HG03280 (cell line): ENCODE measurements around the gene PCDHGA5.
"Not testable (repeated sequence)": the region's sequence is repeated elsewhere in the genome, so short reads cannot be mapped to it uniquely, and the experiment has no call there.

Source experiments
- ATAC-seq: cut with Tn5 transposase; IDR thresholded peaks from one replicate; pipeline ENCODE4 v1.9.1; 2021; ENCODE audit warnings: mild to moderate bottlenecking, moderate library complexity; ENCODE audit not compliant: unreplicated experiment

Gene PCDHGA5

GRCh38 chr5:141349917-141350619, 13.9 kb upstream of the PCDHGA5 start, which contains the start of gene PCDHGB1:
PCDHGB1 (plus strand) TSS chr5:141350099; CDS start chr5:141350261, 162 bp downstream.
- peak; percentile 51 for ATAC-seq

DNA sequence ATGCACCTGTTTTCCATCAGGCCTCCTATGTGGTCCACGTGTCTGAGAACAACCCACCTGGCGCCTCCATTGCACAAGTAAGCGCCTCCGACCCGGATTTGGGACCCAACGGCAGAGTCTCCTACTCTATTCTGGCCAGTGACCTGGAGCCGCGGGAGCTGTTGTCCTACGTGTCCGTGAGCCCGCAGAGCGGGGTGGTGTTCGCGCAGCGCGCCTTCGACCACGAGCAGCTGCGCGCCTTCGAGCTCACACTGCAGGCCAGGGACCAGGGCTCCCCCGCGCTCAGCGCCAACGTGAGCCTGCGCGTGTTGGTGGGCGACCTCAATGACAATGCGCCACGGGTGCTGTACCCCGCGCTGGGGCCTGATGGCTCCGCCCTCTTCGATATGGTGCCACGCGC, 12.4 kb upstream of the PCDHGA5 start:
- ATAC-seq = no peak

- ATAC-seq = no peak
These were observed 9.0 kb upstream of the PCDHGA5 start, which contains the start of gene PCDHGA4 for GRCh38 chr5:141354900-141355469. PCDHGA4 (plus strand) TSS chr5:141355021; CDS start chr5:141355108, 87 bp downstream.

DNA sequence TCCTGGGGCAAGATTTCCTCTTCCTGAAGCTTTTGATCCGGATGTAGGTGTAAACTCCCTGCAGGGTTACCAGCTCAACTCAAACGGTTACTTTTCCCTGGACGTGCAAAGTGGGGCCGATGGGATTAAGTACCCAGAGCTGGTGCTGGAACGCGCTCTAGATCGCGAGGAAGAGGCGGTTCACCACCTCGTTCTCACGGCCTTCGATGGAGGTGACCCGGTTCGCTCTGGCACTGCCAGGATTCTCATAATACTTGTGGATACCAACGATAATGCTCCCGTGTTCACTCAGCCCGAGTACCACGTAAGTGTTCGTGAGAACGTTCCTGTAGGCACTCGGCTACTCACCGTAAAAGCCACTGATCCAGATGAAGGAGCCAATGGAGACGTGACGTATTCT, 8.3 kb upstream of the PCDHGA5 start:
- ATAC-seq = no peak

GRCh38 chr5:141356133-141356532, 7.8 kb upstream of the PCDHGA5 start:
- no peak for ATAC-seq

DNA sequence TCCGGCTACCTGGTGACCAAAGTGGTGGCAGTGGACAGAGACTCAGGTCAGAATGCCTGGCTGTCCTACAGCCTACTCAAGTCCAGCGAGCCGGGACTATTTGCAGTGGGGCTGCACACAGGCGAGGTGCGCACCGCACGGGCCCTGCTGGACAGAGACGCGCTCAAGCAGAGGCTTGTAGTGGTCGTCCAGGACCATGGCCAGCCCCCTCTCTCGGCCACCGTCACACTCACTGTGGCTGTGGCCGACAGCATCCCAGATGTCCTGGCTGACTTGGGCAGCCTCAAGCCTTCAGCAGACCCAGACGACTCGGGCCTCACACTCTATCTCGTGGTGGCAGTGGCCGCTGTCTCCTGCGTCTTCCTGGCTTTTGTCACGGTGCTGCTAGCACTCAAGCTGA, 7.0 kb upstream of the PCDHGA5 start:
- no peak for ATAC-seq

DNA sequence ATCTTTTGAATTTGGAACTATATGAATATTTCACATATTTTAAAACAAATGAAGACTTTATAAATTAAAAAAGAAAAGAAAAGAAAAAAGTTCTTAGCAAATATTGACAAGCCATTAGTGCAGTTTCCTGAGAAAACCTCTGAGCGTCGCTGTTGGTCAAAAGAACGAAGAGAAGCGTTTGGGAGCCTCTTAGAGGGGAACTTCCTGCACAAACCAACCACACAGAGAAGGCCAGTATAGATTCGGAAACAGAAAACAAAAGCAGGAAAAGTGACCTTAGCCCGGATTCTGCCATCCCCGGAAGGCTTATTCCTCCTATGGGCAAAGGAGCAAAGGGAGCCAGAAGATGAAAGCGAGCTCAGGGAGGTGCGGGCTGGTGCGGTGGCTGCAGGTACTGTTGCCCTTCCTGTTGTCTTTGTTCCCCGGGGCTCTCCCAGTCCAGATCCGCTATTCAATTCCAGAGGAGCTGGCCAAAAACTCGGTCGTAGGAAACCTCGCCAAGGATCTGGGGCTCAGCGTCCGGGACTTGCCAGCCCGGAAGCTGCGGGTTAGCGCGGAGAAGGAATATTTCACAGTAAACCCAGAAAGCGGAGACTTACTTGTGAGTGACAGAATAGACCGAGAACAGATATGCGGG, 4.1 kb upstream of the PCDHGA5 start, which contains the start of gene PCDHGB2:
Gene PCDHGB2, plus strand, starts transcription at position 205 of the 637 bp plus-strand sequence. Its CDS starts 142 bp downstream, at position 347.
- ATAC-seq = peak; percentile 69

GRCh38 chr5:141360685-141361084, 3.3 kb upstream of the PCDHGA5 start:
- ATAC-seq = no peak

GRCh38 chr5:141362719-141363118, 1.2 kb upstream of the PCDHGA5 start:
- no peak for ATAC-seq

DNA sequence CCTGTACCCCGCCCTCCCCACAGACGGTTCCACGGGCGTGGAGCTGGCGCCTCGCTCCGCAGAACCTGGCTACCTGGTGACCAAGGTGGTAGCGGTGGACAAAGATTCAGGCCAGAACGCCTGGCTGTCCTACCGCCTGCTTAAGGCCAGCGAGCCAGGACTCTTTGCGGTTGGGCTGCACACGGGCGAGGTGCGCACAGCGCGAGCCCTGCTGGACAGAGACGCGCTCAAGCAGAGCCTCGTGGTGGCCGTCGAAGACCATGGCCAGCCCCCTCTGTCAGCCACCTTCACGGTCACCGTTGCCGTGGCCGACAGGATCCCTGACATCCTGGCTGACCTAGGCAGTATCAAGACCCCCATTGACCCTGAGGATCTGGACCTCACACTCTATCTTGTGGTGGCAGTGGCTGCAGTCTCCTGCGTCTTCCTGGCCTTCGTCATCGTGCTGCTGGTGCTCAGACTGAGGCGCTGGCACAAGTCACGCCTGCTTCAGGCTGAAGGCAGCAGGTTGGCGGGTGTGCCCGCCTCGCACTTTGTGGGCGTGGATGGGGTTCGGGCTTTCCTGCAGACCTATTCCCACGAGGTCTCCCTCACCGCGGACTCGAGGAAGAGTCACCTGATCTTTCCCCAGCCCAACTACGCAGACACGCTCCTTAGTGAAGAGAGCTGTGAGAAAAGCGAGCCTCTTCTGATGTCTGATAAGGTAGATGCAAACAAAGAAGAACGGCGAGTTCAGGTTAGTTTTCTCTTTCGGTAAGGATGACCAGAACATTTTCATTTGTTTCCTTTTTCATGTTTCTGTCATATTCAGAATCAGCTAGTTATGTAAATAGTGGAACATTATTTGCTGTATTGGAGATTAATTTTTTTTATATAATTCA, 2.3 kb downstream of the PCDHGA5 start:
- ATAC-seq = no peak

DNA sequence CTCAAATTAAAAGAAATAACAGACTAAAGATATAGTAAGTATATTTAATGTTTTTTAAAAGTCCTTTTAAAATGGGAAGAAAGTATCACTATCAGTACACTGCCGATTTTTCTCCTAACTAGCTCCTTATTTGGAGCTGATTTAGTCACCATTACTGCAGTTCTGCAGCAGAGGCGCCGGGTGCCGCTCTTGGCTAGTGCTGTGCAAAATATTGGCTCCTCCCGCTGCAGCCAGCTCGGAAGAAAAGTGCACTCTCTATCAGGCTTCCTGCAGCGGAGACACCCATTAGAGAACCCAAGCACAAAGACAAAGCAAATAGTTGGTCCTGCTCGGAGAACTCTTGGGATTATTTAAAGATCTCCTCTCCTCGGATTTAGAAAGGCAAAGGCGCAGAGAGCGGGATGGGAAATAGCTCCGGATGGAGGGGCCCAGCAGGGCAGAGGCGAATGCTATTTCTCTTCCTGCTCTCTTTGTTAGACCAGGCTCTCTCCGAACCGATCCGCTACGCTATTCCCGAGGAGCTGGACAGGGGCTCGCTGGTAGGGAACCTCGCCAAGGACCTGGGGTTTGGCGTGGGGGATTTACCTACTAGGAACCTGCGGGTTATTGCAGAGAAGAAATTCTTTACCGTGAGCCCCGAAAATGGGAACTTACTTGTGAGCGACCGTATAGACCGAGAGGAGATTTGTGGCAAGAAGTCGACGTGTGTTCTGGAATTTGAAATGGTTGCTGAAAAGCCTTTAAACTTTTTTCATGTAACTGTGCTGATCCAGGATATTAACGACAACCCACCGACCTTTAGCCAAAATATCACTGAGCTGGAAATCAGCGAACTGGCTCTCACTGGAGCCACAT, 6.3 kb downstream of the PCDHGA5 start, which contains the start of gene PCDHGB3:
Gene PCDHGB3, plus strand, starts transcription at position 249 of the 855 bp plus-strand sequence. Its CDS starts 153 bp downstream, at position 402.
- ATAC-seq = no peak

DNA sequence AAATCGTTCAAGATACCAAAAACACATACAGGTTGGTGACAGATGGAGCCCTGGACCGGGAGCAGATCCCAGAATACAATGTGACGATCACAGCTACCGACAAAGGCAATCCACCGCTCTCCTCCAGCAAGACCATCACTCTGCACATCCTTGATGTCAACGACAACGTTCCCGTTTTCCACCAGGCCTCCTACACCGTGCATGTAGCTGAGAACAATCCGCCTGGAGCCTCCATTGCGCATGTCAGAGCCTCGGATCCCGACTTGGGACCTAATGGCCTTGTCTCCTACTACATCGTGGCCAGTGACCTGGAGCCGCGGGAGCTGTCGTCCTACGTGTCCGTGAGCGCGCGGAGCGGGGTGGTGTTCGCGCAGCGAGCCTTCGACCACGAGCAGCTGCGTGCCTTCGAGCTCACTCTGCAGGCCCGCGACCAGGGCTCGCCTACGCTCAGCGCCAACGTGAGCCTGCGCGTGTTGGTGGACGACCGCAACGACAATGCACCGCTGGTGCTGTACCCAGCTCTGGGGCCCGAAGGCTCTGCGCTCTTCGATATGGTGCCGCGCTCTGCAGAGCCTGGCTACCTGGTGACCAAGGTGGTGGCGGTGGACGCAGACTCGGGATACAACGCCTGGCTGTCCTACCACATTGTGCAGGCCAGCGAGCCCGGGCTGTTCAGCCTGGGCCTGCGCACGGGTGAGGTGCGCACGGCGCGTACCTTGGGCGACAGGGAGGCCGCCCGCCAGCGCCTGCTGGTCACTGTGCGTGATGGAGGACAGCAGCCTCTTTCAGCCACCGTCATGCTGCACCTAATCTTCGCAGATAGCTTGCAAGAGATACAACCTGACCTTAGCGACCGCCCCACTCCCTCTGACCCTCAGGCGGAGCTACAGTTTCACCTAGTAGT, 7.9 kb downstream of the PCDHGA5 start:
- ATAC-seq = no peak

GRCh38 chr5:141373673-141374317, 9.8 kb downstream of the PCDHGA5 start, which contains the start of gene PCDHGA6:
PCDHGA6 (plus strand) TSS chr5:141373891; CDS start chr5:141374084, 193 bp downstream.
- ATAC-seq = no peak

- ATAC-seq = no peak
These were observed 10.7 kb downstream of the PCDHGA5 start for GRCh38 chr5:141374627-141375026.

DNA sequence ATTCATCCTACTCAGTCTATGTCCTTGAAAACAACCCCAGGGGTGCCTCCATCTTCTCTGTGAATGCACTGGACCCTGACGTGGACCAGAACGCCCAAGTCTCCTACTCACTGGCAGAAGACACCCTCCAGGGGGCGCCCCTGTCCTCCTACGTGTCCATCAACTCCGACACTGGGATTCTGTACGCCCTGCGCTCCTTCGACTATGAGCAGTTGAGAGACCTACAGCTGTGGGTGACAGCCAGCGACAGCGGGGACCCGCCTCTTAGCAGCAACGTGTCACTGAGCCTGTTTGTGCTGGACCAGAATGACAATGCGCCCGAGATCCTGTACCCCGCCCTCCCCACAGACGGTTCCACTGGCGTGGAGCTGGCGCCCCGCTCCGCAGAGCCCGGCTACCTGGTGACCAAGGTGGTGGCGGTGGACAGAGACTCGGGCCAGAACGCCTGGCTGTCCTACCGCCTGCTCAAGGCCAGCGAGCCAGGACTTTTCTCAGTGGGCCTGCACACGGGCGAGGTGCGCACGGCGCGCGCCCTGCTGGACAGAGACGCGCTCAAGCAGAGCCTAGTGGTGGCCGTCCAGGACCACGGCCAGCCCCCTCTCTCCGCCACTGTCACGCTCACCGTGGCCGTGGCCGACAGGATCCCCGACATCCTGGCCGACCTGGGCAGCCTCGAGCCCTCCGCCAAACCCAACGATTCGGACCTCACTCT, 11.6 kb downstream of the PCDHGA5 start:
- ATAC-seq = not testable (repeated sequence)

- ATAC-seq = no peak
These were observed 18.7 kb downstream of the PCDHGA5 start, which contains the start of gene PCDHGA7 for GRCh38 chr5:141382469-141383294. PCDHGA7 (plus strand) TSS chr5:141382742; CDS start chr5:141382900, 158 bp downstream.

- no peak for ATAC-seq
These were observed 19.4 kb downstream of the PCDHGA5 start for GRCh38 chr5:141383345-141383744.
